SJSA1 (cell line): ENCODE measurements around the gene SLC2A4RG. TPM values are rescaled to one million over a fixed set of nuclear protein-coding genes. Genes with fewer than 3 reads are reported as not detected.
"Not testable (repeated sequence)": the region's sequence is repeated elsewhere in the genome, so short reads cannot be mapped to it uniquely, and the experiment has no call there.

ENCODE experiments used
- DNase-seq, 2 experiments: peaks; one replicate each; pipeline ENCODE4 v3.0.0-alpha.2; 2015 to 2020; ENCODE audit warnings: low spot score in 2 of 2, low read depth in 1 of 2
- H3K27ac ChIP-seq: fragments of 250-450 bp; sonication (Bioruptor Pico); 2 replicates; pipeline ENCODE4 v1.5.1; 2020; ENCODE audit warnings: mild to moderate bottlenecking, moderate library complexity
- H3K27me3 ChIP-seq: fragments of 250-450 bp; sonication (Bioruptor Pico); replicated peaks from 2 replicates; pipeline ENCODE4 v1.5.1; 2020; ENCODE audit warnings: mild to moderate bottlenecking, moderate library complexity
- H3K36me3 ChIP-seq: fragments of 250-450 bp; sonication (Bioruptor Pico); 2 replicates; pipeline ENCODE4 v1.5.1; 2020; ENCODE audit warnings: mild to moderate bottlenecking
- H3K4me1 ChIP-seq: fragments of 250-450 bp; sonication (Bioruptor Pico); replicated peaks from 2 replicates; pipeline ENCODE4 v1.6.1; 2021; ENCODE audit warnings: mild to moderate bottlenecking
- H3K4me3 ChIP-seq: fragments of 250-450 bp; sonication (Bioruptor Pico); 2 replicates; pipeline ENCODE4 v1.5.1; 2020; ENCODE audit warnings: mild to moderate bottlenecking
- H3K9me3 ChIP-seq: fragments of 250-450 bp; sonication (Bioruptor Pico); replicated peaks from 2 replicates; pipeline ENCODE4 v1.5.1; 2020; ENCODE audit warnings: mild to moderate bottlenecking
- total RNA-seq: library from RNA; depleted of rRNA; stranded (reverse); fragments of >200 nt; shearing (Covaris generic); gene quantifications from 2 replicates; pipeline ENCODE4 v1.2.3, GENCODE V29; 2014

Gene SLC2A4RG
- total RNA-seq, 1 experiment from 2014 or later, result 66.9 TPM

DNA sequence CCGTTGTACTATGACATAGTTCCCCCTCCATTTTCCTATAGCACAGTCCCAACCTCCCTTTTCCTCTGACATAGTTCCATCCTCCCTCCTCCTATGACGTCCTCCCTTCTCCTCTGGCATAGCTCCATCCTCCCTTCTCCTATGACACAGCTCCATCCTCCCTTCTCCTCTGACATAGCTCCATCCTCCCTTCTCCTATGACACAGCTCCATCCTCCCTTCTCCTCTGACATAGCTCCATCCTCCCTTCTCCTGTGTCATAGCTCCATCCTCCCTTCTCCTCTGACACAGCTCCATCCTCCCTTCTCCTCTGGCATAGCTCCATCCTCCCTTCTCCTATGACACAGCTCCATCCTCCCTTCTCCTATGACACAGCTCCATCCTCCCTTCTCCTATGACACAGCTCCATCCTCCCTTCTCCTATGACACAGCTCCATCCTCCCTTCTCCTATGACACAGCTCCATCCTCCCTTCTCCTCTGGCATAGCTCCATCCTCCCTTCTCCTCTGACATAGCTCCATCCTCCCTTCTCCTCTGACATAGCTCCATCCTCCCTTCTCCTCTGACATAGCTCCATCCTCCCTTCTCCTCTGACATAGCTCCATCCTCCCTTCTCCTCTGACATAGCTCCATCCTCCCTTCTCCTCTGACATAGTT is 16.5 kb upstream of the SLC2A4RG start:
- DNase-seq, H3K27ac ChIP-seq, H3K27me3 ChIP-seq, H3K4me1 ChIP-seq, H3K9me3 ChIP-seq, H3K4me3 ChIP-seq: not testable (repeated sequence)
- H3K36me3 ChIP-seq, result peaks cover 53% of the 10 kb centered on the region

DNA sequence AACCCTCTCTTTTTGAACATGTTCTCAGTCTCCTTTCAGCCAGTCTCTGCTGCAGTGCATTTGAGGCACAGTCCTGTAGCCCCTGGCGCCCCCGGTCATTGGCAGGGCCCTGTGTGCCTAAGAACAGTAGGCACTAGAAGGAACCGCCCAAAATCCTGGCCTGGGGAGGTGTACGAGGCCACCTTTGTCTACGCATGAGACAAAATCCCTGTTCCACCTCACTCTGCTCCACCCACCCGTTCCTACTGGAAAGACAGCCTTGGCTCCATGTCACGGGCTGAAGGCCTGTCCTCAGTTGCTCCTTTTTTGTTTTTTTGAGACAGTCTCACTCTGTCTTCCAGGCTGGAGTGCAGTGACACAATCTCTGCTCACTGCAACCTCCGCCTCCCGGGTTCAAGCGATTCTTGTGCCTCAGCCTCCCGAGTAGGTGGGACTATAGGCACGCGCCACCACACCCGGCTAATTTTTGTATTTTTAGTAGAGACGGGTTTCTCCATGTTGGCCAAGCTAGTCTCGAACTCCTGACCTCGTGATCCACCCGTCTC is 9.3 kb upstream of the SLC2A4RG start:
- not testable (repeated sequence) for H3K27ac ChIP-seq, DNase-seq, H3K4me1 ChIP-seq, H3K4me3 ChIP-seq, H3K9me3 ChIP-seq, H3K27me3 ChIP-seq
- H3K36me3 ChIP-seq, result peaks cover 63% of the 10 kb centered on the region

DNA sequence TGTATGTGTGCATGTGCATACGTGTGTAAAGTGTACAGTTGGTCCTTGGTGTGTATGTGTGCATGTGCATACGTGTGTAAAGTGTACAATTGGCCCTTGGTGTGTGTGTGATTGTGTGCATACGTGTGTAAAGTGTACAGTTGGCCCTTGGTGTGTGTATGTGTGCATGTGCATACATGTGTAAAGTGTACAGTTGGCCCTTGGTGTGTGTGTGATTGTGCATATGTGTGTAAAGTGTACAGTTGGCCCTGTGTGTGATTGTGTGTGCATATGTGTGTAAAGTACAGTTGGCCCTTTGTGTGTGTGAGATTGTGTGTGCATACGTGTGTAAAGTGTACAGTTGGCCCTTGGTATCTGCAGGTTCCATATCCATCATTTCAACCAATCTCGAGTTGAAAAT is 8.2 kb upstream of the SLC2A4RG start:
- H3K27me3 ChIP-seq, result no peaks in the 10 kb centered on the region
- H3K9me3 ChIP-seq, result no peaks in the 10 kb centered on the region
- peaks cover 71% of the 10 kb centered on the region for H3K36me3 ChIP-seq
- H3K4me3 ChIP-seq, result no peak overlapping the region
- H3K27ac ChIP-seq, result no peak overlapping the region
- H3K4me1 ChIP-seq, result no peaks in the 10 kb centered on the region
- no peak for DNase-seq

DNA sequence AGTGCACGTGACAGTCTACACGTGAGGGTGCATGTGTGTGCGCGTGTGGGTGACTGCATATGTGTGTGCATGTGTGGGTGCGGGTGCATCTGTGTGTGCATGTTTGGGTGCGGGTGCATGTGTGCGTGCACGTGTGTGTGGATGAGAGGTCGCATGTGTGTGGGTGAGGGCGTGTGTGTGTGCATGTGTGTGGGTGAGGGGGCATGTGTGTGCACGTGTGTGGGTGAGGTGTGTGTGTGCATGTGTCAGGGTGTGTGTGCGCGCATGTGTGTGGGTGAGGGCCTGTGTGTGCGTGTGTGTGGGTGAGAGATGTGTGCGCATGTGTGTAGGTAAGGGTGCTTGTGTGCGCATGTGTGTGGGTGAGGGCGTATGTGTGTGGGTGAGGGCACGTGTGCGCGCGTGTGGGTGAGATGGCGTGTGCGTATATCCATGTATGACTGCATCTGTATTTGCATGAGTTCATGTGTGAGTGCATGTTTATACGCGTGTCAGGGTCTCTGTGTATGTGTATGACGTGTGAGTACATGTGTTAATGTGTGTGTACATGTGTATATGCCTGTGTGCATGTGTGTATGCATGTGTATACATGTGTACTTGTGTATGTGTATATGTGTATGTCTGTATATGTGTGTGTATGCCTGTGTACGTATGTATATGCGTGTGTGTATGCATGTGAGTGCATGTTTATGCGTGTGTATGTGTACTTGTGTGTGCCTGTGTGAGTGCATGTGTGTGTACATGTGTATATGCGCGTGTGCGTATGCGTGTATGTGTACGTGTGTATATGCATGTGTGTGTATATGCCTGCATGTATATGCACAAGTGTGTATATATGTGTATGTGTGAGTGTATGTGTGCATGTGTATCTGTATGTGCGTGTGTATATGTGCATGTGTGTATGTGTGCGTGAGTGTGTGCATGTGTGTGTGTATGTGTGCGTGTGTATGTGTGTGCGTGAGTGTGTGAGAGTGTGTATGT is 7.2 kb upstream of the SLC2A4RG start:
- no peak overlapping the region for H3K4me3 ChIP-seq
- no peaks in the 10 kb centered on the region for H3K9me3 ChIP-seq
- peaks cover 71% of the 10 kb centered on the region for H3K36me3 ChIP-seq
- no peaks in the 10 kb centered on the region for H3K27me3 ChIP-seq
- DNase-seq, result no peak
- no peak overlapping the region for H3K27ac ChIP-seq
- H3K4me1 ChIP-seq, result no peaks in the 10 kb centered on the region

DNA sequence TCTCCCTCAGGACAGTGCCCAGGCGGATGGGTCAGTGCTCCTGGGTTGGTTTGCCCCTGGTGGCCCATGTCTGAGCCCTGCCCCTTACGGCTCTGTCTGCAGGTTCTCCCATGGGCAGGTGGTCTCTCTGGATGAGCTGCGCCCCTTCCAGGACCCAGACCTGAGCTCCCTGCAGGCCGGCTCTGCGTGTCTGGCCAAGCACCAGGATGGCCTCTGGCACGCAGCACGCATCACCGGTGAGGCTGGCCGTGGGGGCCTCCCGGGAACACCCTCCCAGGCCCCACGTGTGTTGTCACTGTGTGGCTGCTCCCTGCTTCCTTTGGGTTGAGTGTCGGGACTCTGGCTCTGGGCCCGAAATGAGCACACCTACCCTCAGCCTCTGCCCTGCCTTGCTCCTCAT is 6.5 kb upstream of the SLC2A4RG start:
- Histone ChIP-seq H3K4me3 (no peak overlapping the region), H3K4me1 (no peaks in the 10 kb centered on the region), H3K27me3 (no peaks in the 10 kb centered on the region), H3K27ac (no peak overlapping the region), H3K36me3 (peaks cover 72% of the 10 kb centered on the region), H3K9me3 (no peaks in the 10 kb centered on the region)
- DNase-seq, result no peak

DNA sequence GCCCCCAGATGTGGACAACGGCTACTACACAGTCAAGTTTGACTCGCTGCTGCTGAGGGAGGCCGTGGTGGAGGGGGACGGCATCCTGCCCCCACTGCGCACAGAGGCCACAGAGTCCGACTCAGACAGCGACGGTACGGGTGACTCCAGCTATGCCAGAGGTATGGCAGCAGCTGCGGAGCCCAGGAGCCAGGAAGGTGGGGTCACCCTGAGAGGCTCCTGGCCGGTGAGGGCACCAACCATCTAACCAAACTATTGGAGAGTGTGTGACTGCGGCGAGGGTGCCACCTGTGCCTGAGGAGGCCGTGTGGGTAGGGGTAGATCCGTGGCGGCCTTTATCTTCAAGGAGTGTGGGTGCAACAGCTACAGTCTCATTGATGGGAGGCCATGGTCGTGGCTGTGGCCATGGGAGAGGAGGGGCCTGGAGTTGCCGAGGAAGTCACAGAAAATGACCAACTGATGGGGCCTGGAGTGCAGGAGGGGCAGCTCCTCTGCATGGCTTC is 5.9 kb upstream of the SLC2A4RG start:
- Histone ChIP-seq H3K27ac (no peak overlapping the region), H3K9me3 (no peaks in the 10 kb centered on the region), H3K4me1 (no peaks in the 10 kb centered on the region), H3K27me3 (no peaks in the 10 kb centered on the region), H3K36me3 (peaks cover 72% of the 10 kb centered on the region), H3K4me3 (no peak overlapping the region)
- DNase-seq, result no peak

DNA sequence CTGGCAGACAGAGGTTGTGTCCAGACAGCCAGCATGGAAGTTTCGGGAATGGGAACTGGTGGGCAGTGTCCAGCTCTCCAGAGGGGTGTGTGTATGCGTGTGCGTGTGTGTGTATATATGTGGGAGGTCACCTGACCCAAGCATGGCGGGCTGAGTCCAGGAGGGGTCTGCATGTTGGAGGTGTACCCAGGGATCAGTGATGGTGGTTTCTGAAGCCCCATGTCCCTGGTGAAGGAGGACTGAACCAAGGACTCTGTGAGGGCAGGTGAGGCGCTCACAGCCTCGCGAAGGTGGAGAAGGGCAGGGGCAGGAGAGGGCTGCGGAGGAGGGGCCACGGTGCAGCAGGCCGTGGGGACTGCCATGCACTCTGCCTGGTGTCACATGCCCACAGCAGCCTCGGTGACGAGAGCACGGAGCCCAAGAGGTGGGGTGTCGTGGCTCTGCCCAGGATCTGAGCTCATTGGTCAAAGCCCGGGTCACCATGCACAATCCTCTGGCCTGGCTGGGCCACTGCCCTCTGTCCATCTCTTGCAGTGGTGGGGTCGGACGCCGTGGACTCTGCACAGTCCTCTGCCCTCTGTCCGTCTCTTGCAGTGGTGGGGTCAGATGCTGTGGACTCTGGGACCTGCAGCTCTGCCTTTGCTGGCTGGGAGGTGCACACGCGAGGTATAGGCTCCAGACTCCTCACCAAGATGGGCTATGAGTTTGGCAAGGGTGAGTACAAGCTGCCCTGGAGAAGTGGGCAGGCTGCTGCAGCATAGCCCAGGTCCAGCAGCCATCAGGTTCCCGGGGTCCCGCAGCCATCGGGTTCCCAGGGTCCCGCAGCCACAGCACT is 5.2 kb upstream of the SLC2A4RG start:
- Histone ChIP-seq H3K9me3 (0 out of 2 replicates have a peak, but pooled peaks cover 2% of the 10 kb centered on the region), H3K27me3 (no peaks in the 10 kb centered on the region), H3K4me1 (peaks cover 5% of the 10 kb centered on the region), H3K36me3 (peaks cover 78% of the 10 kb centered on the region), H3K4me3 (no peak overlapping the region), H3K27ac (no peak overlapping the region)
- no peak for DNase-seq

DNA sequence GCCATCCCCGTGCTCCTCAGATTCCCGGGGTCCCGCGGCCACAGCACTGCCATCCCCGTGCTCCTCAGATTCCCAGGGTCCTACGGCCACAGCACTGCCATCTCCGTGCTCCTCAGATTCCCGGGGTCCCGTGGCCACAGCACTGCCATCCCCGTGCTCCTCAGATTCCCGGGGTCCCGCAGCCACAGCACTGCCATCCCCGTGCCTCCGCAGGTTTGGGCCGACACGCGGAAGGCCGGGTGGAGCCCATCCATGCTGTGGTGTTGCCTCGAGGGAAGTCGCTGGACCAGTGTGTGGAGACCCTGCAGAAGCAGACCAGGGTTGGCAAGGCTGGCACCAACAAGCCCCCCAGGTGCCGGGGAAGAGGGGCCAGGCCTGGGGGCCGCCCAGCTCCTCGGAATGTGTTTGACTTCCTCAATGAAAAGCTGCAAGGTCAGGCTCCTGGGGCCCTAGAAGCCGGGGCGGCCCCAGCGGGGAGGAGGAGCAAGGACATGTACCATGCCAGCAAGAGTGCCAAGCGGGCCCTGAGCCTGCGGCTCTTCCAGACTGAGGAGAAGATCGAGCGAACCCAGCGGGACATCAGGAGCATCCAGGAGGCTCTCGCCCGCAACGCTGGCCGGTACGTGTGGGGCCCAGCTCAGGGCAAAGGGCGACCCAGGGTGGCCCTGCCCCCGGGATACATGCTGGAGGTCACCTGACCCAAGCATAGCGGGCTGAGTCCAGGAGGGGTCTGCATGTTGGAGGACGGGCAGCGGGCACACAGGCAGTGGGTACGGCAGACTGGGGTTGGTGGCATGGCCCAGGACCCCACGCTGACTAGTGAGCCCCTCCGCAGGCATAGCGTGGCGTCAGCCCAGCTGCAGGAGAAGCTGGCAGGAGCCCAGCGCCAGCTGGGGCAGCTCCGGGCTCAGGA is 4.4 kb upstream of the SLC2A4RG start:
- DNase-seq, result no peak
- Histone ChIP-seq H3K27ac (no peak overlapping the region), H3K4me1 (peaks cover 5% of the 10 kb centered on the region), H3K36me3 (peaks cover 70% of the 10 kb centered on the region), H3K9me3 (0 out of 2 replicates have a peak, but pooled peaks cover 2% of the 10 kb centered on the region), H3K4me3 (no peak overlapping the region), H3K27me3 (no peaks in the 10 kb centered on the region)

DNA sequence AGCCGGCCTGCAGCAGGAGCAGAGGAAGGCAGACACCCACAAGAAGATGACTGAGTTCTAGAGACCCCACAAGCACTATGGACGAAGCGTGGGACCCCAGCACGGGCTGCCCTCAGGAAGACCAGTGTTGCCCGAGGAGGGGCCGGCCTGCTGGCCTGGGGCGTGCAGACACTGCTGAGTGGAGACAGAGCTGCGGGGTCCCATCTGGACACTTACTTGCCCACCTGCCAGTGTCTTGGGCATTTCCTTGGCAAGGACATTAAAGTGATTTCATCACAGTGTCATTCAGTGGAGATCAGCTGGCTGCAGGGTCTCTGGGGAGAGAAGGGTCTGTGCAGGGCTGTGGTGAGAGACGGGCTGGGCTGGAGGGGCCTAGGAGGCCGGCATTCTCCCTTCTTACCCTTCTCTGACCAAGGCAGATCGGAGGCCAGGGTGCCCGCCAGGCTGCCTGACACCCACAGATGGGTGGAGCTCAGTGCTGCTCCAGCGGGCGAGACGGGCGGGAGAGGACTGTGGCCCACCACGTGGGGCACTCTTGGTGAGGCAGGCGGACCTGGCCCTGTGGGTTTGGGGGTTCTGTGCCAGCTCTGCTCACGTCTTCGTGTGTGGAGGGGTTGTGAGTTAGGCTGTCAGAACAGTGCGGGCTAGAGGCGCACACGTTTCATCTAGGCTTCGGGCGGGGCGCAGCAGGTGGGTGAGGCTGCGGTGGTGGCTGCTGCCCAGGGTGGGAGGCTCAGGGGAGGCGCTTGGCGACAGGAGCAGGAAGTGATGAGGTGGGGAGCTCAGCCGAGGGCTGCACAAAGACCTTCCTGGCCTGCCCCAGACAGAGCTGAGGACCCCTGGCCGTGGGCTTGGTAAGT is 3.5 kb upstream of the SLC2A4RG start, which contains the start of gene LIME1:
TSS of gene LIME1 (plus strand) at position 806 of the 860 bp plus-strand sequence. CDS start 886 bp downstream, outside the sequence.
- no peaks in the 10 kb centered on the region for H3K27me3 ChIP-seq

DNA sequence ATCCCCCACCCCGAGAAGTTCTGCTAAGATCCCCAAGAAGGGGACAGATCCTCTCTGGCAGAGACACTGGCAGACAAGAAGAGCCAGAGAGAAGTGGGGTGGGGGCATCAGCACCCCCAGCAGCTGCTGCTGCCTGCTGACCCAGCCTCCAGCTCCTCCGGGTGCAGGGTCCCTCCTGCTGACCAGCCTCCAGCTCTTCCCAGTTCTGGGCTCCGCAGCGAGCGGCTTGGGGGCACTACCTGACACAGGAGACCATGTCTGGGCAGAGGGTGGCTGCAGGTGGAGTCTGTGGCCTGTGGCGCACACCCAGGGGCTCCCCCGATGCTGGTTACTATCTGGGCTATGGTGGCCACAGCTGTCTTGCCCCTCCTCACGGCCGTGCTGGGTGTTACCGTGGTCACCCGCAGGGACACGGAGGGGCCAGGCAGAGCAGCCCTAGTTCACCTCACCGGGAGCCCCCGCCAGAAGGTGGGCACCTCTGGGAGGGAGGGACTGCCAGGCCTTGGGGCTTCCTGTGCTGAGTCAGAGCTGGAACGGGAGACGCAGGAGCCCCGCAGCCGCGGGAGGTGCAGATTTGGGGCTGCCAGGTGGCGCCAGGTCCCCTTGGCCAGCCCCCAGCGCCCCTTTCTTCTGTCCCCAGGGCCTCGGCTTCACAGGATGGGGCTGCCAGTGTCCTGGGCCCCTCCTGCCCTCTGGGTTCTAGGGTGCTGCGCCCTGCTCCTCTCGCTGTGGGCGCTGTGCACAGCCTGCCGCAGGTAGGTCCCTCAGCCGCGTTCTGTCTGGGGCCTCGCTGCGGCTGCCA is 2.5 kb upstream of the SLC2A4RG start:
- Histone ChIP-seq H3K9me3 (0 out of 2 replicates have a peak, but pooled peaks cover 2% of the 10 kb centered on the region), H3K27me3 (no peaks in the 10 kb centered on the region), H3K4me3 (no peak overlapping the region), H3K4me1 (peaks cover 15% of the 10 kb centered on the region), H3K27ac (no peak overlapping the region), H3K36me3 (peaks cover 73% of the 10 kb centered on the region)
- no peak for DNase-seq

More for the DNA sequence above, 3.5 kb upstream of the SLC2A4RG start, which contains the start of gene LIME1:
- H3K9me3 ChIP-seq, result 0 out of 2 replicates have a peak, but pooled peaks cover 2% of the 10 kb centered on the region
- peaks cover 9% of the 10 kb centered on the region for H3K4me1 ChIP-seq
- H3K27ac ChIP-seq, result no peak within 1 kb of the TSS
- no peak for DNase-seq
- no peak within 1 kb of the TSS for H3K4me3 ChIP-seq
- H3K36me3 ChIP-seq, result peaks cover 69% of the 10 kb centered on the region

DNA sequence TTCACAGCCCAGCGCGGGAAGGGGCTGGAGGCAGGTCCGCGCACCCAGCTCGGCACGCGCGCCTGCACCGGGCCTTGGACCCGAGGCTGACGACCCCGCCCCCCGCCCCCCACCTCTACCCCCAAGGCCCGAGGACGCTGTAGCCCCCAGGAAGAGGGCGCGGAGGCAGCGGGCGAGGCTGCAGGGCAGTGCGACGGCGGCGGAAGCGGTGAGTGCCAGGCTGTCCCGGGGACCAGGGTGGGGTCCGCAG is 2.0 kb upstream of the SLC2A4RG start:
- Histone ChIP-seq H3K27me3 (no peaks in the 10 kb centered on the region), H3K36me3 (peaks cover 77% of the 10 kb centered on the region), H3K4me1 (peaks cover 15% of the 10 kb centered on the region), H3K27ac (no peak overlapping the region), H3K4me3 (no peak overlapping the region), H3K9me3 (0 out of 2 replicates have a peak, but pooled peaks cover 2% of the 10 kb centered on the region)
- no peak for DNase-seq
